Epithelial cell of esophagus (primary cell): ENCODE measurements around the gene CERS6.

ENCODE experiments used
- DNase-seq: peaks from one replicate; pipeline ENCODE4 v3.0.0; 2010; ENCODE audit warnings: low read depth
- H3K4me3 ChIP-seq: 2 replicates; pipeline ENCODE4 v1.5.1; 2011; ENCODE audit warnings: mild to moderate bottlenecking, low read length, control low read depth
- TF ChIP-seq, protein P1 (sequence below): IDR thresholded peaks from 2 replicates; pipeline ENCODE4 v1.5.1; 2011; ENCODE audit warnings: low read depth, mild to moderate bottlenecking, low read length, control low read depth, inconsistent platforms; ENCODE audit not compliant: insufficient read depth; ENCODE audit errors: missing control alignments

Gene CERS6

DNA sequence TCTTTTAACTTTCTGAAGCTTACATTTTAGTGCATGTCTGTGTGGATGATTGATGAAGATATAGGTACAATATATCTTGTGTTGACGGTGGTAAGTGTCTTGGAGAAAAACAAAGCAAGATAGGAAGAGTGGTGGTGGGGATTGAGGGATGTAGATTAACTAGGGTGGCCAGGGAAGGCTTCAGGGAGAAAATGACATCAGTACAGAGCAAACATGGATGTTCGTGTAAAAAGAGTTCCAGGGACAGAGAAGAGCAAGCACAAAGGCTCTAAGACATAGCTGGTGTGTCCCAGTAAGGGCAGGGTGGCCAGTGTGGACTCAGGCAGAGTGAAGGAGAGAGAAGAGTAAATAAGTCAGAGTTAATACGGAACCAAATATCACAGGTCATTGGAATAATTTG lies 2.7 kb upstream of the CERS6 start:
- DNase-seq: no peak
- no peak overlapping the region for H3K4me3 ChIP-seq
- TF ChIP-seq, protein P1, sequence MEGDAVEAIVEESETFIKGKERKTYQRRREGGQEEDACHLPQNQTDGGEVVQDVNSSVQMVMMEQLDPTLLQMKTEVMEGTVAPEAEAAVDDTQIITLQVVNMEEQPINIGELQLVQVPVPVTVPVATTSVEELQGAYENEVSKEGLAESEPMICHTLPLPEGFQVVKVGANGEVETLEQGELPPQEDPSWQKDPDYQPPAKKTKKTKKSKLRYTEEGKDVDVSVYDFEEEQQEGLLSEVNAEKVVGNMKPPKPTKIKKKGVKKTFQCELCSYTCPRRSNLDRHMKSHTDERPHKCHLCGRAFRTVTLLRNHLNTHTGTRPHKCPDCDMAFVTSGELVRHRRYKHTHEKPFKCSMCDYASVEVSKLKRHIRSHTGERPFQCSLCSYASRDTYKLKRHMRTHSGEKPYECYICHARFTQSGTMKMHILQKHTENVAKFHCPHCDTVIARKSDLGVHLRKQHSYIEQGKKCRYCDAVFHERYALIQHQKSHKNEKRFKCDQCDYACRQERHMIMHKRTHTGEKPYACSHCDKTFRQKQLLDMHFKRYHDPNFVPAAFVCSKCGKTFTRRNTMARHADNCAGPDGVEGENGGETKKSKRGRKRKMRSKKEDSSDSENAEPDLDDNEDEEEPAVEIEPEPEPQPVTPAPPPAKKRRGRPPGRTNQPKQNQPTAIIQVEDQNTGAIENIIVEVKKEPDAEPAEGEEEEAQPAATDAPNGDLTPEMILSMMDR: no peak

DNA sequence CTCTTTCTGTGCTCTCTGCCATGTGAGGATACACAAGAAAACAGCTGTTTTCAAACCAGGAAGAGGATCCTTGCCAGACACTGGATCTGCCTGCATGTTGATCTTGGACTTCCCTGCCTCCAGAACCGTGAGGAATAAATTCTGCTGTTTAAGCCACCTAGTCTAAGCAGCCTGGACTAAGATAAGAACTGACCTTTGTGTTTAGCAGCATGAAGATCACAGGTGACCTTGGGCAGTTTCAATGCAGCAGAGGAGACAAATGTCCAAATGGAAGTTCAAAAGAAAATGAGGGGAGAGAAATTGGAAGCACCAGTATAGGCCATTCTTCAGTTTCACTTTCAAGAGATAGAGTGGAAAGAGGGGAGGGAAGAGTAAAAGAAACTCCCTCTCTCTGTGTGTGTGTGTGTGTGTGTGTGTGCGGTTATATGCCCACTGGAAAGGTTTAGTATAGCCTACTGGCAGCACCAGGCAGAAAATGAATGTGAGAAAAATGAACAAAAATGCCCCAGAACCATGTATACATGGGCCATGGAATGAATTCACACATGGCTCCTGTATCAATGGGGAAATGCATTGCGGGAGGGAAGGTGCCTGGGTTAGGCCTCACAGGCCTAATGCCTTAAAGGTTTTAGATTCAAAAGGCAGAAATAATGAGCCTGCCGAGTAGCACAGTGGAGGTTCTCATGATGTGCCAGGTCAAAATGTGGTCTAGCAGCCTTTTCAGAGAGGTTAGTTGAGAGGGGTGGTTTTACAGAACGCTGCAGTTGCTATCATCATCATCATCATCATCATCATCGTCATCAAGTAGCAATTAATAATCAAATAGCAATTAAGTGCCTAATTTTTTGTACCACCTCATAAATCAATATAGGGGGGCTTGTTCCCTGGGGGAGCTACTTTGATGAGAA lies 1.1 kb upstream of the CERS6 start:
- TF ChIP-seq, protein P1: no peak
- H3K4me3 ChIP-seq: peak overlapping the region; percentile 65
- no peak for DNase-seq

DNA sequence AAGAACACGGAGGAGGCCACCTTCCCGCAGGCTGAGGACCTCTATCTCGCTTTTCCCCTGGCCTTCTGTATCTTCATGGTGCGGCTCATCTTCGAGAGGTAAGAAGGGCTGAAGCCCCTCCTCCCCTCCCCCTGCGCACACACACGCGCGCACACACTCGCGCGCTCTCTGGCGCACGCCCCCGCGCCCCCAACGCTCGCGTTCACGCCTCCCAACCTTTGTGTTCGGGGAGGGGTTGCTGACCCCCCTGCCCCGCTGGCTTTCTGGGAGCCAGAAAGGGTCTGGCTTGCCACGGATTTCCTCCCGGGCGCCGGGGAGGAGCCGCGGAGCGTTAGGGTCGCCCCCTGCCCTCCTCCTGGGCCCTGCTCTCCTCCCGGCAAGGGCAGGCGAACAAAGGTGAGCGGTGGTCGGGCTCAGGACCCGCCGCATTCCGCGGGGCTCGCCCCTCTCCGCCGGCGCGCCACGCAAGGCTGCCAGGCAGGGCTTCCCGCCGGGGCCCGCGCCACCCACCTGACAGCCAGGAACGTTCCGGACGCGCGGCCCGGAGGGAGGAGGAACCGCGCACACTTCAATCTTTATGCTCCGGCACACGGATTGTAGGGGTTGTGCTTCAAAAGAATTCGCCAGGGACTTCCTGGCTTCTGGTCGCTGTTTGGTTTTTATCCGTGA lies 583 bp downstream of the CERS6 start:
- DNase-seq: peak; percentile 50
- TF ChIP-seq, protein P1: no peak

DNA sequence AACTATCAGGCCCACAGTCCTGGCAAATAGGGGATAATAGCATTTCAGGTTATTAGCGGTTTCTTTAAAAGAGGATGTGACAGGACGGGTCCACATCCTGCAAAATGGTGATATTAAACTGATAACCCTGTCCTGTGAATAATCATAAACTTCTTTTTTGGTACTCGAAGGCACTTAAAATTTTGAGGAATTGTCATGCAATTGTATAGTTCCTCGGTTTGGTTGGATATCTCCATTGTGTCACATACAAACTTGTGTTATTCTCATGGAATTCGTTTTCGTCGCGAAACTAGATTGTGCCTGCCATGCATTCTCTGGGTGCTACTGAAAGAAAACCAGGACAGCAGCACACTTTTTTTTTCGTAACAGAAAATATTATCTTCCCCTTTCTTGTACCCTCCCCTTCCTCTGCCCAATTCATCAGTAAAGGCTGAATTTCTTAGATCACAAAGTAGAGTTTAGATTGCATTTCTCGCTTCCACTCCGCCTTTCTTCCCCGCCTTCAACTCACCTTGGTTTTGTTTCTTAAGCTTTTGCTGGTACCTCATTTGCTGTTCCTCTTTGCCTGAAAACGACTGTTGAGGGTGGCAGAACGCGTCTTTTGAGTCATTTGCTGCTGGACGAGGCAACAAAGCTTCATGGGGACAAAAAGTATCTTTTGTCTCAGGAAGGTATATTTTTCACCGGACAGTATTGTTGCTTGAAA lies 1.3 kb downstream of the CERS6 start:
- peak; percentile 24 for DNase-seq
- TF ChIP-seq, protein P1: no peak
- peak overlapping the region; percentile 91 for H3K4me3 ChIP-seq

More for the DNA sequence above, 583 bp downstream of the CERS6 start:
- peak overlapping the region; percentile 91 for H3K4me3 ChIP-seq

DNA sequence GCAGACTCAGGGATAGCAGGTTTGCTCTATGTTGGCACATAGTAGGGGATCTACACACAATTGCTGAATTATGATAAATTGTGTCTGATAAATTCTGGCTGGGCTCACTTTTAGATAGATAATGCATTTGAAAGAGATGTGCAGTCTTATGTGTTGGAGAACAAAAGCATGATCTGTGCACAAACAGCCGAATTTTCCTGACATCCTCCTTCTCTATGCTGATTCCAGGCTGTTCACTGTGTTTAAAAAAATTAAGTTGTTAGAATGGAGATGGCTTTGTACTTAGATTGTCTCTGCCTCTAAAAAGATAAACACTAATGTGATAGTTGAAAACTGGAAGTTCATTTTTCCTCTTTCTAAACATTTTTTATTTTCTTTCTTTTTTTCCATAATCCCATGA lies 2.1 kb downstream of the CERS6 start:
- peak overlapping the region; percentile 91 for H3K4me3 ChIP-seq
- DNase-seq: no peak
- TF ChIP-seq, protein P1: no peak

DNA sequence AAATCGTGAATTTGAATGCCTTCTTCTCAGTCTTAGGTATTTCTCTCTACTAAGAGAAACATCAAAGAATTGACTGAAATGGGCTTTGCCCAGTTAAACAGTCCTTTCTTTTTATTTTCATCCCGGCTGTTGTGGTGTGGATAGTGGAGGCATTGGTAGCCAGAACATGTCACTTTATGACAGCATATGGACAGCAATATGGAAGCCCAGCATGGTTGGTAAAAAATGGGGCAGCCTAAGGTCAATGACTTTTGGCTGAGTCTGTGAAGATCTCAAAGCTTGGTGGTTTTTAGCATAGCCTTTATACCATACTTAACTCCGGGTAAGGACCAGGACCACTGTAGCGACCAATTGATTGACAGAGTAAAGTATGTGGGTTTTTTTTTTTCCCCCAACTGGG lies 3.2 kb downstream of the CERS6 start:
- no peak for DNase-seq
- TF ChIP-seq, protein P1: no peak
- peak overlapping the region; percentile 1 for H3K4me3 ChIP-seq
